Hair follicle dermal papilla cell (primary cell): ENCODE results near the gene HPCA. TPM values are rescaled to one million over a fixed set of nuclear protein-coding genes. Genes with fewer than 3 reads are reported as not detected.

Source experiments
- total RNA-seq: library from RNA; depleted of rRNA; stranded (reverse); fragments of >200 nt; gene quantifications from 2 replicates; pipeline ENCODE4 v1.2.3, GENCODE V29; 2012

Gene HPCA
- total RNA-seq = 0.16 and 0.49 TPM in 2 replicates

GRCh38 chr1:32886004-32886827 is at the start of gene HPCA:
Gene HPCA (plus strand): TSS chr1:32886491. CDS start chr1:32888899, 2,408 bp downstream.

DNA sequence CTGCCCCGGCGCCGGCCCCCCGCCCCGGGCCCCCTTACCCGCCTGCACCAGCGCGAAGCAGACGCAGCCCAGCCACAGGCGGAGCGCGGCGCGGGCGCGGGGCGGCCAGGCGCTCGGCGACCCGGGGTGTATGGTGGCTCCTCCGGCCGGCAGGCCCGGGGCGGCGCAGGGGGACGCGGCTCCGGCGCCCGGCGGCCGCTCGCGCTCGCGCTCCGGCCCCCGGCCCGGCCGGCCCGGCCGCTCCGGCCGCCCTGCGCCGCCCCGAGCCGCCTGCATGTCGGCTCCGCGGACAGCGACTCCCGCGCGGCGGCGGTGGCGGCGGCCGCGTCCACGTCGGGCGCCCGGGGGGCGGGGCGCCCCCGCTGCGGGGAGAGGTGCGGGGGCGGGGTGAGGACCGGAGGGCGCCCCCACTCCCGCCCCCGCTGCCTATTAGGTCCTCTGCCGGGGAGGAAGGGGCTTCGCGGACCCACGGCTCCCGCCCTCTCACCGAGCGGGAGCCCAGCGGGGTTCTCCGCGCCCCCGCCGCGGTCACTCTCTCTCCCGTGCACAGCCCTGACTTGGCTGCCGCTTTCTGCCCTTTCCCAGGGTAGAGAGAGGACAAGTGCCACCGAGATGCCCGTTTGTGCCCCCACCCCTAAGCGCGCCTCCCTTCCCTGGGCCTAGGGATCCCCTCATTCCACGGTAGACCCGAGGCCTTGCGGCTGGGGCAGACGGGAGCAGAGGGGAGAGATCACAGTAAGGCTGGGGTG is 15.5 kb upstream of the HPCA start, which contains the start of gene FNDC5:
TSS of gene FNDC5 (minus strand) at position 298 of the 749 bp plus-strand sequence.

DNA sequence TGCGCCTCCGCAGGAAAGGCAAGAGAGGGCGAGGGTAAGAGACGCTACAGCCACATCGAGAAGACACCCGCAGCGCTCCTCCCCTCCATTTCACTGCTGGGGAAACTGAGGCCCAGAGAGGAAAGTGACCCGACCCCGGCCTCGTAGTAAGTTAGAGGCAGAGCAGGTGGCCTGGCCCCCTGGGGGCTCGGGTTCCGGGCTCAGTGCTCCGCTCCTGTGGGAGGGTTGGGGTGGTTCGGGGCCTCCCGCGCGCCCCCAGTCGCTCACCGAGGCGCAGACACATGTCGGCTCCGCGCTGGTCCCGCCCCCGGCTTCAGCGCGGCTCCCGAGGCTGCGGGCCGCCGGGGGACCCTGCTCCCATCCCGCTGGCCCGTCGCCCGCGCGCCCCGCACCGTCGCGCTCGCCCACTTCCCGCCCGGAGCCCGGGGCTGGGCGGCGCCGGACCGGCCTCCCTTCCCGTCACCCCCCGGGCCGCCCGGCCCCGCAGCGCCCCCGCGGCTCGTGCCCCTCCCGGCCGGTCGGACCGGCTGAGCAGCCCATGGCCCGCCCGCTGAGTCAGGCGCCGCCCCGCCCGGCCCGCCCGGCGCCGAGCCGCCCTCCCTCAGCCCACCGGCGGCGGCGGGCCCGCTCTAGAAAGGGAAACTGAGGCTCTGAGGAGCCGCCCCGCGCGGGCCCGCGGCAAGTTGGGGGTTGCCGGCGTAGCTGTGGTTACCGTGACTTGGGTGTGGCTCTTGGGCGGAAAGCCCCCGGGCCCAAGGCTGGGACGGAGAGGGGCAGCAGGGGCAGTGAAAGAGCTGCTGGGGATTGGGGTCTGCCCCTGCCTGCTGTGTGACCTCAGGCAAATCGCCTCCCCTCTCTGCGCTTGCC is 14.9 kb downstream of the HPCA start, which contains the start of gene TMEM54:
TSS of gene TMEM54 (minus strand) at position 434 of the 867 bp plus-strand sequence. CDS start at position 283, 151 bp downstream.

Other genes starting within 250 kb of the HPCA start
- 29.9 and 30.8 TPM in 2 replicates for gene ZBTB8OS, start 235.9 kb upstream of the HPCA start, total RNA-seq
- gene RBBP4, start 235.3 kb upstream of the HPCA start, total RNA-seq = 111 and 124 TPM in 2 replicates
- 201 and 220 TPM in 2 replicates for gene SYNC, start 183.7 kb upstream of the HPCA start, total RNA-seq
- 127 and 160 TPM in 2 replicates for gene YARS1, start 69.1 kb upstream of the HPCA start, total RNA-seq
- gene S100PBP, start 68.8 kb upstream of the HPCA start, total RNA-seq = 39.1 and 41.5 TPM in 2 replicates
- 1.1 and 4.3 TPM in 2 replicates for gene FNDC5, start 15.6 kb upstream of the HPCA start, total RNA-seq
- 12.9 and 13.6 TPM in 2 replicates for gene TMEM54, start 14.9 kb downstream of the HPCA start, total RNA-seq
- 12.3 and 14.1 TPM in 2 replicates for gene RNF19B, start 78.3 kb downstream of the HPCA start, total RNA-seq
- gene AK2, start 150.4 kb downstream of the HPCA start, total RNA-seq = 118 TPM in 2 replicates
- gene AZIN2, start 194.7 kb downstream of the HPCA start, total RNA-seq = 6.7 and 14.0 TPM in 2 replicates